Peyer's patch (tissue), 4 donors: Measurements from ENCODE around the gene GNAI1.

ENCODE experiments used
- POLR2A ChIP-seq, 2 donors: fragments of 450-650 bp; IDR thresholded peaks; one replicate each; pipeline ENCODE4 v1.5.1; 2017; ENCODE audit warnings: antibody characterized with exemption in 2 of 2, mild to moderate bottlenecking in 2 of 2, moderate library complexity in 2 of 2
- TF ChIP-seq, protein P1 (sequence below), 6 experiments: fragments of 450-650 bp in 4 of 6; fragments of 200-600 bp in 2 of 6; sonication (generic) in 1 of 6; IDR thresholded peaks; one replicate each; pipeline ENCODE4 v1.5.1; 2017 to 2019; ENCODE audit warnings: antibody characterized with exemption in 6 of 6, mild to moderate bottlenecking in 3 of 6, moderate library complexity in 1 of 6

GRCh38 chr7:80150611-80151273 is 16.1 kb downstream of the GNAI1 start:
- TF ChIP-seq, protein P1, sequence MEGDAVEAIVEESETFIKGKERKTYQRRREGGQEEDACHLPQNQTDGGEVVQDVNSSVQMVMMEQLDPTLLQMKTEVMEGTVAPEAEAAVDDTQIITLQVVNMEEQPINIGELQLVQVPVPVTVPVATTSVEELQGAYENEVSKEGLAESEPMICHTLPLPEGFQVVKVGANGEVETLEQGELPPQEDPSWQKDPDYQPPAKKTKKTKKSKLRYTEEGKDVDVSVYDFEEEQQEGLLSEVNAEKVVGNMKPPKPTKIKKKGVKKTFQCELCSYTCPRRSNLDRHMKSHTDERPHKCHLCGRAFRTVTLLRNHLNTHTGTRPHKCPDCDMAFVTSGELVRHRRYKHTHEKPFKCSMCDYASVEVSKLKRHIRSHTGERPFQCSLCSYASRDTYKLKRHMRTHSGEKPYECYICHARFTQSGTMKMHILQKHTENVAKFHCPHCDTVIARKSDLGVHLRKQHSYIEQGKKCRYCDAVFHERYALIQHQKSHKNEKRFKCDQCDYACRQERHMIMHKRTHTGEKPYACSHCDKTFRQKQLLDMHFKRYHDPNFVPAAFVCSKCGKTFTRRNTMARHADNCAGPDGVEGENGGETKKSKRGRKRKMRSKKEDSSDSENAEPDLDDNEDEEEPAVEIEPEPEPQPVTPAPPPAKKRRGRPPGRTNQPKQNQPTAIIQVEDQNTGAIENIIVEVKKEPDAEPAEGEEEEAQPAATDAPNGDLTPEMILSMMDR (IDR thresholded peaks at IDR 0.05), result no peak
- TF ChIP-seq POLR2A (IDR thresholded peaks at IDR 0.05), result no peak
